RWPE1 (cell line): ENCODE results near the gene CD247.

ENCODE experiments used
- CTCF ChIA-PET: fragments of 350-600 bp; sonication (Branson Sonifier 250); formaldehyde crosslinking; extraction: SDS; loops from one replicate; lab custom pipeline; 2021; lab: Yijun Ruan, JAX
- POLR2A ChIA-PET: fragments of 400-600 bp; formaldehyde crosslinking; extraction: SDS; loops from one replicate; lab custom pipeline; 2020; ENCODE audit warnings: antibody characterized with exemption; ENCODE audit not compliant: low non-redundant PET; lab: Yijun Ruan, JAX
- DNase-seq: peaks from one replicate; pipeline ENCODE4 v3.0.0; 2012; ENCODE audit warnings: low spot score
- H3K27ac ChIP-seq: fragments of 450-650 bp; 2 replicates; pipeline ENCODE4 v1.5.1; 2017
- TF ChIP-seq, protein P1 (sequence below): fragments of 450-650 bp; conservative IDR thresholded peaks from 2 replicates; pipeline ENCODE4 v1.5.1; 2017; ENCODE audit warnings: low read depth, mild to moderate bottlenecking

Gene CD247

DNA sequence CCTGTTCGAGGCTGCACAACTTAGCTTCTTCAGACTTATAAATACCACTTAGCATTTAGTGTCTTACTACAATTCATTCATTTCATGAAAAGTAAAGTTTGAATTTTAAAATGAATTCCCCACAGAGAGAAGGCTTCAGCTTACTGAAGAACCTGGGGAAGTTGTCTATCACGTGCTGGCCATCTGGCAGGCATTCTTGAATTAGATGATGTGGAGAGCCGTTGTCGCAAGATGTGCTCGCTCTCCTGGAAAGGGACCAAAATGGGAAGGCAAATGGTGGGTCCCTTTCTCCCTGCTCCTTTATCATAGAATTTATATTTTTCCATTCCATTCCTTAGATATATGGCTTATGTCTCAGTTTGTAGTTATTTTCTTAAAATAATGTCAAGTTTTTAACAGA lies 90.5 kb downstream of the CD247 start:
- TF ChIP-seq, protein P1, sequence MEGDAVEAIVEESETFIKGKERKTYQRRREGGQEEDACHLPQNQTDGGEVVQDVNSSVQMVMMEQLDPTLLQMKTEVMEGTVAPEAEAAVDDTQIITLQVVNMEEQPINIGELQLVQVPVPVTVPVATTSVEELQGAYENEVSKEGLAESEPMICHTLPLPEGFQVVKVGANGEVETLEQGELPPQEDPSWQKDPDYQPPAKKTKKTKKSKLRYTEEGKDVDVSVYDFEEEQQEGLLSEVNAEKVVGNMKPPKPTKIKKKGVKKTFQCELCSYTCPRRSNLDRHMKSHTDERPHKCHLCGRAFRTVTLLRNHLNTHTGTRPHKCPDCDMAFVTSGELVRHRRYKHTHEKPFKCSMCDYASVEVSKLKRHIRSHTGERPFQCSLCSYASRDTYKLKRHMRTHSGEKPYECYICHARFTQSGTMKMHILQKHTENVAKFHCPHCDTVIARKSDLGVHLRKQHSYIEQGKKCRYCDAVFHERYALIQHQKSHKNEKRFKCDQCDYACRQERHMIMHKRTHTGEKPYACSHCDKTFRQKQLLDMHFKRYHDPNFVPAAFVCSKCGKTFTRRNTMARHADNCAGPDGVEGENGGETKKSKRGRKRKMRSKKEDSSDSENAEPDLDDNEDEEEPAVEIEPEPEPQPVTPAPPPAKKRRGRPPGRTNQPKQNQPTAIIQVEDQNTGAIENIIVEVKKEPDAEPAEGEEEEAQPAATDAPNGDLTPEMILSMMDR, result no peak
- DNase-seq, result no peak
- ChIA-PET CTCF (no interaction called here), POLR2A (no interaction called here)
- H3K27ac ChIP-seq, result no peak overlapping the region

DNA sequence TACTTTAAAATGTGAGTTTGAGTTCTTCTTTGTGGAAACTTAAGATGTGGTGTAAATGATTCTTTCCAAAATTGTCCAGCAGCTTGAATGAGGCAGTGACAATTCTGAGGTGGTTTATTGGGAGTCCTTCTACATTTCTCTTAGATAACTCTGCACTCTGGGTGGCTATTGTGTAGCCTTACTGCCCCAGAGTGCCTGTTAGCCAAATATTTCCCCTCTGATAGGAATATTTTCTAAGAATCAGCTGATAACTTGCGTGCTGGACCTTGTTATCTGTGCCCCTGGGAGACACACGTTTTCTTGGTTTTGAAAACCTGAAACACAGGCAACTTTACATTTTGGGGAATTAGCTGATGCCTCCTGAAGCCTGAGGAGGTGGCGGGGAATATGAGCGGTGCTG lies 91.6 kb downstream of the CD247 start:
- ChIA-PET POLR2A (no interaction called here), CTCF (interaction anchor here (0.5 kb wide), 1 partner anchor 41 kb away, joined by 3 read pairs; no protein-coding TSS in a partner anchor)
- TF ChIP-seq, protein P1, result no peak
- H3K27ac ChIP-seq, result no peak overlapping the region
- no peak for DNase-seq

DNA sequence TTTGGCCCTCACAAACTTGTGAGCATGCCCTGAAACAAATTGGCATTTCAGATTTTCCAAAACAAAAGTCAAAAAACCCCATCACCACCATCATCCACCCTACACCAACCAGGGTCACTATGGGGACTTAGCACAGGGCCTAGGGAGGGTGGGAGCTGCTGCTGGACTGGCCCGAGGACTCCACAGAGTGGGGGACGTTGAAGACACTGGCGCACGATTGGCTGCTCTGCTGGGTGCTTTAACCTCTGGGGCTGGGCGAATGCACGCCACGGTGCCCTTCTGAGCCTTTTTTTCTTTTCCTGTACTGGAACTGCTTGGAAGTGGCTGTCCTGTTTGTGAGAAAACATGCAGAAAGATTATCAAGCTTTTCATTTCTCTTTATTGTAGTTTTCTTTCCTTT lies 92.8 kb downstream of the CD247 start:
- no peak for DNase-seq
- ChIA-PET POLR2A (no interaction called here), CTCF (interaction anchor here (0.8 to 0.9 kb wide), 2 partner anchors 22 to 115 kb away, joined by 3 read pairs; no protein-coding TSS in a partner anchor)
- TF ChIP-seq, protein P1, result no peak
- no peak overlapping the region for H3K27ac ChIP-seq

DNA sequence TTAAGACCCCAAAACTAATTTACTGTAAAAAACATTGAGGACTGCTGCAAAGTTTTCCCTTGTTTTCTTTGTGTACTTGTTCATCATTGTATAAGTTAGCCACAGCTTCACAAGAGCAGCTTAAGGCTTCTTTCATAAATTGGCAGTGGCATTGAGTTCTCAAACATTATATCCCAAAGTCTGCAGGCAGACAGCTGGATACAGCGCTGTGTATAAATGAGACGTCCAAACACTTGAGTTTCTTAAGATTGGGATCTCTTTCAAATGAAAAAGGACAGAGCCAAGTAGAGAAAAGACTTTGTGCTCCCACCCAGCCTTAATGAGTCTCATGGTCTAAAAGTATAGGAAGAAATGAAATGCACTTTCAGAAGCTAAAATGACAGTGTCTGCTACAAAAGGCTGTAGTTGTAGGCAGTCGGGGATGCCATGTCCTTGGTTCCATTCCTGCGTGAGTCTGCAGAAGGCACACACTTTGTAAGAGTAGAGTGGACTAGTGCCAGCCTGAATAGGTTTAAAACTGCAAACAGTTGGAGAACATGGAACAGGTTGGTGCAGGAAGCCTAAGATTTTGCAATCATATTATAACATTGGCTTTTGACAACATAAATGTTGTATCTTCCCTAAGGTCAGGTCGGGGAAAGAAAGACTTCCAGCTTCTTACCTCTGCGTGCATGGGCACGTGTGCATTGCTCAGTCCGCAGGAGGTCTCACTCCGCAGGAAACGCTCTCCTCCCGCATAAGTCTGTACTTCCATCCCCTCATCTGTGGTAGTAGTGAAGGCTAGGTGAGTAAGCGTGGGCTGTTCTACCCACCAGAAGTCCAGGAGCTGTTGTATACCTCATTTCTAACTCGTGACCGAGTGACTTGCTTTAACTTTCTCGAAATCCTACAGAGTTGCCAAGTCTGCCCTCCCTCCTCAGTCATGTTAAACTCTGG lies 94.4 kb downstream of the CD247 start:
- POLR2A ChIA-PET, result no interaction called here
- CTCF ChIA-PET, result interaction anchor here (0.7 kb wide), 1 partner anchor 15 kb away, joined by 5 read pairs; no protein-coding TSS in a partner anchor

DNA sequence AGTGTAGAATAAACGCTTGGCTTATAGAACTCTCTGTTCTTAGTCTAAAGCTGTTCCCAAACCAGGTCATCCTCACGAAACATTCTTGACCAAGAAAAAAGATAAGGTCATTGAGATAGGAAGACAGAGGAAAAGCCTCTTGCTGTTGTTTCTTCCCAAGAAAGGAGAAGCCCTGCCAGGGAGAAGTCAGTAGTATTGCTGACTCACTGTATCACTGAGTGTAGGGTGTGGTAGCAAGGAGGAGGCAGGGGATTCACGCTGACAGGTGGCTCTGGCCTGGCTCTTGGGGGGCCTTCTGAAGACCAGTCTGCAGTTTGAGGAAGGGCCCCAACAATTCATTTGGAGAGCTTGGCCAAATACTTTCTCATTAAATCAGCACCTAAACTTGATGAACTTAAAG lies 97.8 kb downstream of the CD247 start:
- H3K27ac ChIP-seq, result no peak overlapping the region
- CTCF ChIA-PET, result no interaction called here
- DNase-seq, result no peak
- TF ChIP-seq, protein P1, result no peak
- POLR2A ChIA-PET, result no interaction called here

More for the DNA sequence above, 94.4 kb downstream of the CD247 start:
- no peak overlapping the region for H3K27ac ChIP-seq
- DNase-seq, result no peak
- TF ChIP-seq, protein P1, result no peak

DNA sequence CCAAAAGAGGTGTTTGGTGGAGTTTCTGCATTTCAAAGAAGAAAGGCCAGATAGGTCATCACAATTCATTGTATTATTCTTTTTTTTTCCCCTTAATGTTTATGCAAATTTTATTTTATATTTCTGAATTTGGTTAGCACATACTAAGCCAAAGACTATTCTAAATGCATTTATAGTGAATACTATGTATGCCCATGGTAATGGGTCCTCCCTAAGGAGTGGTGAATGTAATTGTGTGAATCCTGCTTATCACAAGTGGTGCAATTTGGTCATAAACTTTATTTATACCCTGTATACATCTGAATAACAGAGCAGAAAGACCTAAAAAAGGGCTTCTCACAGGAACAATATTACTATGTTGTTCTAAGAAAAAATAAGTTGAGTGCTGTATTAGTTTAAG lies 99.1 kb downstream of the CD247 start:
- no peak for DNase-seq
- ChIA-PET POLR2A (no interaction called here), CTCF (no interaction called here)
- H3K27ac ChIP-seq, result no peak overlapping the region
- TF ChIP-seq, protein P1, result no peak
